Measurements from ENCODE around the gene EVC2. TPM values are rescaled to one million over a fixed set of nuclear protein-coding genes. Genes with fewer than 3 reads are reported as not detected.

Gene EVC2
- total RNA-seq, 1 donor from 2014 or later, result 5.5 TPM

DNA sequence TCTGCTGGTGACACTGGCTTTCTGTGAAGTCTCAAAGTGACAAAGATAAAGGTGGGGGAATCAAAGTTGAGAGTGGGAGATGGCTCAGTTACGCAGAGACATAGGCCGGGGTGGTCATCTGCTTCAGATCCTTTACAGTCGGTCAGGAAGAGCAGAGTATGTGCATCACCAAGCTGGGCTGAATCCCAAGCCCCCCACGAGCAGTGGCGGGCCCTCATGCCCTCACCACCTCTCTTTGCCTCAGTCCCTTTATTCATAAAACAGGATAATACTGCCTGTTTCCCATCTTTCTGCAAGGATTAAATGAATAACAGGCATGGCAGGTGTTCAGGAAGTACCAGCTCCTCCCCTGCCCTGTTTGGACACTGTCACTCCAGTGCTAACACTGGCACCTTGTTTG, 135.6 kb downstream of the EVC2 start:
- TF ChIP-seq, protein P1, sequence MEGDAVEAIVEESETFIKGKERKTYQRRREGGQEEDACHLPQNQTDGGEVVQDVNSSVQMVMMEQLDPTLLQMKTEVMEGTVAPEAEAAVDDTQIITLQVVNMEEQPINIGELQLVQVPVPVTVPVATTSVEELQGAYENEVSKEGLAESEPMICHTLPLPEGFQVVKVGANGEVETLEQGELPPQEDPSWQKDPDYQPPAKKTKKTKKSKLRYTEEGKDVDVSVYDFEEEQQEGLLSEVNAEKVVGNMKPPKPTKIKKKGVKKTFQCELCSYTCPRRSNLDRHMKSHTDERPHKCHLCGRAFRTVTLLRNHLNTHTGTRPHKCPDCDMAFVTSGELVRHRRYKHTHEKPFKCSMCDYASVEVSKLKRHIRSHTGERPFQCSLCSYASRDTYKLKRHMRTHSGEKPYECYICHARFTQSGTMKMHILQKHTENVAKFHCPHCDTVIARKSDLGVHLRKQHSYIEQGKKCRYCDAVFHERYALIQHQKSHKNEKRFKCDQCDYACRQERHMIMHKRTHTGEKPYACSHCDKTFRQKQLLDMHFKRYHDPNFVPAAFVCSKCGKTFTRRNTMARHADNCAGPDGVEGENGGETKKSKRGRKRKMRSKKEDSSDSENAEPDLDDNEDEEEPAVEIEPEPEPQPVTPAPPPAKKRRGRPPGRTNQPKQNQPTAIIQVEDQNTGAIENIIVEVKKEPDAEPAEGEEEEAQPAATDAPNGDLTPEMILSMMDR (IDR thresholded peaks at IDR 0.05), result no peak
- no peaks in the 10 kb centered on the region for H3K27me3 Mint-ChIP-seq (ENCODE audit: low read depth)
- H3K27ac Mint-ChIP-seq (ENCODE audit: unreplicated experiment), result no peak overlapping the region
- no peaks in the 10 kb centered on the region for H3K4me1 Mint-ChIP-seq (ENCODE audit: low read depth)
- no peaks in the 10 kb centered on the region for H3K9me3 Mint-ChIP-seq (ENCODE audit: low read depth)
- no peak for DNase-seq (ENCODE audit: low spot score)
- no peak overlapping the region for H3K4me3 Mint-ChIP-seq (ENCODE audit: unreplicated experiment)
- peaks cover 35% of the 10 kb centered on the region for H3K36me3 Mint-ChIP-seq (ENCODE audit: low read depth)

- H3K9me3 Mint-ChIP-seq (ENCODE audit: low read depth), result no peaks in the 10 kb centered on the region
These were observed 136.2 kb downstream of the EVC2 start for GRCh38 chr4:5572114-5572513.

DNA sequence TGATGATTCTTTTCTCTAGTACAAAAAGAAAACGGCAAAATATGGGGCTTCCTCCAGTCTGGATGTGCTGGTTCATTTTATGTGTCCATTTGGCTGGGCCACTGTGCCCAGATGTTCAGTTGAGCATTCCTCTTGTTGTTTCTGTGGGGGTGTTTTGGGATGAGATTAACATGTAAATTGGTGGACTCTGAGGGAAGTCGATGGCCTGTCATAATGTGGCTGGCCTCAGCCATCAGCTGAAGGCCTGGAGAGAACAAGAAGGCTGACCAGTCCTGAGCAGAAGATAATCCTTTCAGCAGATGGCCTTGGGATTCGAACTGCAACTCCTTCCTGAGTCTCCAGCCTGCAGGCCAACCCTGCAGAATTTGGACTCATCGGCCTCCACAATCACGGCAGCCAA, 136.7 kb downstream of the EVC2 start:
- H3K36me3 Mint-ChIP-seq (ENCODE audit: low read depth), result peaks cover 34% of the 10 kb centered on the region
- H3K4me3 Mint-ChIP-seq (ENCODE audit: unreplicated experiment), result no peak overlapping the region
- DNase-seq (ENCODE audit: low spot score), result no peak
- H3K27me3 Mint-ChIP-seq (ENCODE audit: low read depth), result no peaks in the 10 kb centered on the region
- TF ChIP-seq, protein P1 (IDR thresholded peaks at IDR 0.05), result no peak
- H3K27ac Mint-ChIP-seq (ENCODE audit: unreplicated experiment), result no peak overlapping the region
- H3K4me1 Mint-ChIP-seq (ENCODE audit: low read depth), result no peaks in the 10 kb centered on the region
- H3K9me3 Mint-ChIP-seq (ENCODE audit: low read depth), result no peaks in the 10 kb centered on the region

More at GRCh38 chr4:5572114-5572513, 136.2 kb downstream of the EVC2 start:
- Mint-ChIP-seq H3K27ac (ENCODE audit: unreplicated experiment) (no peak overlapping the region), H3K27me3 (ENCODE audit: low read depth) (no peaks in the 10 kb centered on the region), H3K4me1 (ENCODE audit: low read depth) (no peaks in the 10 kb centered on the region), H3K36me3 (ENCODE audit: low read depth) (peaks cover 37% of the 10 kb centered on the region), H3K4me3 (ENCODE audit: unreplicated experiment) (no peak overlapping the region)
- no peak for DNase-seq (ENCODE audit: low spot score)
- TF ChIP-seq, protein P1 (IDR thresholded peaks at IDR 0.05), result no peak

DNA sequence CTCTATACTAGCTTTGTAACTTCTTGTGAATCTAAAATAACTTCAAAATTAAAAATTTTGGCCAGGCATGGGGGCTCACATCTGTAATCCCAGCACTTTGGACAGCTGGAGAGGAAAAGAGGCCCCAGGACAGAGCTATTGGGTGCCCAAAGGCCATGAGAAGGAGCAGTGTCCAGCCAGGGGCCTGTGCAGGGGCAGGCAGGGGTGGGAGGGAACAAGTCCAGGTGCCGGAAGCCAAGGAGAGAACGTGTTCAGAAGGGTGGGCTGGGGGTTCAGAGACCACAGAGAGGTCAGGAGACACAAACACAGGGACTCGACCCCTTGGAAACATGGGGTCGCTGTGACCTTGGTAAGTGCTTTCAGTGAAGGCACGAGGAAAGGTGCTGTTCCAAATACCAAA, 138.9 kb downstream of the EVC2 start:
- no peaks in the 10 kb centered on the region for H3K9me3 Mint-ChIP-seq (ENCODE audit: low read depth)
- TF ChIP-seq, protein P1 (IDR thresholded peaks at IDR 0.05), result no peak
- H3K36me3 Mint-ChIP-seq (ENCODE audit: low read depth), result peaks cover 36% of the 10 kb centered on the region
- H3K4me3 Mint-ChIP-seq (ENCODE audit: unreplicated experiment), result no peak overlapping the region
- H3K27ac Mint-ChIP-seq (ENCODE audit: unreplicated experiment), result no peak overlapping the region
- H3K27me3 Mint-ChIP-seq (ENCODE audit: low read depth), result no peaks in the 10 kb centered on the region
- DNase-seq (ENCODE audit: low spot score), result no peak
- H3K4me1 Mint-ChIP-seq (ENCODE audit: low read depth), result no peaks in the 10 kb centered on the region

- Mint-ChIP-seq H3K9me3 (ENCODE audit: low read depth) (no peaks in the 10 kb centered on the region), H3K36me3 (ENCODE audit: low read depth) (peaks cover 30% of the 10 kb centered on the region), H3K27me3 (ENCODE audit: low read depth) (no peaks in the 10 kb centered on the region), H3K4me1 (ENCODE audit: low read depth) (no peaks in the 10 kb centered on the region), H3K4me3 (ENCODE audit: unreplicated experiment) (no peak overlapping the region), H3K27ac (ENCODE audit: unreplicated experiment) (no peak overlapping the region)
- no peak for DNase-seq (ENCODE audit: low spot score)
- TF ChIP-seq, protein P1 (IDR thresholded peaks at IDR 0.05), result no peak
These were observed 139.4 kb downstream of the EVC2 start for GRCh38 chr4:5568931-5569330.

Measured in chondrocyte (in vitro differentiated cells).